Measurements from ENCODE around the gene SHROOM1. TPM values are rescaled to one million over a fixed set of nuclear protein-coding genes. Genes with fewer than 3 reads are reported as not detected.

Gene SHROOM1
- total RNA-seq, 1 donor from 2014 or later: 5.1 TPM

- no peak for TF ChIP-seq CTCF (IDR thresholded peaks at IDR 0.05; ENCODE audit: partially characterized antibody, unreplicated experiment)
- DNase-seq: no peak
- Mint-ChIP-seq H3K4me1 (ENCODE audit: low read depth, unreplicated experiment) (no peaks in the 10 kb centered on the region), H3K9me3 (ENCODE audit: unreplicated experiment) (peaks cover 1% of the 10 kb centered on the region), H3K27ac (ENCODE audit: unreplicated experiment) (no peak overlapping the region), H3K27me3 (ENCODE audit: unreplicated experiment) (no peaks in the 10 kb centered on the region), H3K36me3 (ENCODE audit: unreplicated experiment) (no peaks in the 10 kb centered on the region), H3K4me3 (ENCODE audit: unreplicated experiment) (no peak overlapping the region)
Observed at GRCh38 chr5:132802044-132802684, 28.3 kb downstream of the SHROOM1 start.

- no peak overlapping the region for H3K27ac Mint-ChIP-seq (ENCODE audit: unreplicated experiment)
- H3K27me3 Mint-ChIP-seq (ENCODE audit: unreplicated experiment): no peaks in the 10 kb centered on the region
- DNase-seq: no peak
- TF ChIP-seq CTCF (IDR thresholded peaks at IDR 0.05; ENCODE audit: partially characterized antibody, unreplicated experiment): no peak
- no peaks in the 10 kb centered on the region for H3K4me1 Mint-ChIP-seq (ENCODE audit: low read depth, unreplicated experiment)
- no peak overlapping the region for H3K4me3 Mint-ChIP-seq (ENCODE audit: unreplicated experiment)
- peaks cover 4% of the 10 kb centered on the region for H3K9me3 Mint-ChIP-seq (ENCODE audit: unreplicated experiment)
- no peaks in the 10 kb centered on the region for H3K36me3 Mint-ChIP-seq (ENCODE audit: unreplicated experiment)
Observed at GRCh38 chr5:132800545-132800944, 29.9 kb downstream of the SHROOM1 start.

GRCh38 chr5:132799392-132799791 is 31.1 kb downstream of the SHROOM1 start:
- no peak for TF ChIP-seq CTCF (IDR thresholded peaks at IDR 0.05; ENCODE audit: partially characterized antibody, unreplicated experiment)
- no peak overlapping the region for H3K27ac Mint-ChIP-seq (ENCODE audit: unreplicated experiment)
- no peaks in the 10 kb centered on the region for H3K36me3 Mint-ChIP-seq (ENCODE audit: unreplicated experiment)
- no peaks in the 10 kb centered on the region for H3K27me3 Mint-ChIP-seq (ENCODE audit: unreplicated experiment)
- H3K4me1 Mint-ChIP-seq (ENCODE audit: low read depth, unreplicated experiment): no peaks in the 10 kb centered on the region
- H3K9me3 Mint-ChIP-seq (ENCODE audit: unreplicated experiment): peaks cover 2% of the 10 kb centered on the region
- DNase-seq: no peak
- H3K4me3 Mint-ChIP-seq (ENCODE audit: unreplicated experiment): no peak overlapping the region

GRCh38 chr5:132797651-132798050 is 32.8 kb downstream of the SHROOM1 start:
- no peak for DNase-seq
- Mint-ChIP-seq H3K9me3 (ENCODE audit: unreplicated experiment) (peaks cover 2% of the 10 kb centered on the region), H3K27me3 (ENCODE audit: unreplicated experiment) (peaks cover 1% of the 10 kb centered on the region), H3K4me1 (ENCODE audit: low read depth, unreplicated experiment) (no peaks in the 10 kb centered on the region), H3K4me3 (ENCODE audit: unreplicated experiment) (no peak overlapping the region), H3K36me3 (ENCODE audit: unreplicated experiment) (no peaks in the 10 kb centered on the region), H3K27ac (ENCODE audit: unreplicated experiment) (no peak overlapping the region)
- TF ChIP-seq CTCF (IDR thresholded peaks at IDR 0.05; ENCODE audit: partially characterized antibody, unreplicated experiment): no peak

GRCh38 chr5:132791026-132791425 is 39.4 kb downstream of the SHROOM1 start:
- H3K36me3 Mint-ChIP-seq (ENCODE audit: unreplicated experiment): peaks cover 4% of the 10 kb centered on the region
- no peak overlapping the region for H3K4me3 Mint-ChIP-seq (ENCODE audit: unreplicated experiment)
- TF ChIP-seq CTCF (IDR thresholded peaks at IDR 0.05; ENCODE audit: partially characterized antibody, unreplicated experiment): no peak
- H3K27me3 Mint-ChIP-seq (ENCODE audit: unreplicated experiment): peaks cover 5% of the 10 kb centered on the region
- no peak overlapping the region for H3K27ac Mint-ChIP-seq (ENCODE audit: unreplicated experiment)
- H3K9me3 Mint-ChIP-seq (ENCODE audit: unreplicated experiment): peaks cover 2% of the 10 kb centered on the region
- DNase-seq: no peak
- peaks cover 10% of the 10 kb centered on the region for H3K4me1 Mint-ChIP-seq (ENCODE audit: low read depth, unreplicated experiment)
